Stimulated activated CD8-positive, alpha-beta memory T cell treated with anti-CD3 and anti-CD28 coated beads, Interleukin-2, amount 100 ng/mL, for 48 hours (primary cell): Measurements from ENCODE around the gene YAF2.
A peak's percentile ranks its signal among the peaks of the same experiment; 100 is the strongest.

ENCODE experiments used
- DNase-seq, 2 donors: peaks; one replicate each; pipeline ENCODE4 v3.0.0-alpha.2; 2020; ENCODE audit warnings: low read depth in 2 of 2

The YAF2 gene, protein sequence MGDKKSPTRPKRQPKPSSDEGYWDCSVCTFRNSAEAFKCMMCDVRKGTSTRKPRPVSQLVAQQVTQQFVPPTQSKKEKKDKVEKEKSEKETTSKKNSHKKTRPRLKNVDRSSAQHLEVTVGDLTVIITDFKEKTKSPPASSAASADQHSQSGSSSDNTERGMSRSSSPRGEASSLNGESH

DNA sequence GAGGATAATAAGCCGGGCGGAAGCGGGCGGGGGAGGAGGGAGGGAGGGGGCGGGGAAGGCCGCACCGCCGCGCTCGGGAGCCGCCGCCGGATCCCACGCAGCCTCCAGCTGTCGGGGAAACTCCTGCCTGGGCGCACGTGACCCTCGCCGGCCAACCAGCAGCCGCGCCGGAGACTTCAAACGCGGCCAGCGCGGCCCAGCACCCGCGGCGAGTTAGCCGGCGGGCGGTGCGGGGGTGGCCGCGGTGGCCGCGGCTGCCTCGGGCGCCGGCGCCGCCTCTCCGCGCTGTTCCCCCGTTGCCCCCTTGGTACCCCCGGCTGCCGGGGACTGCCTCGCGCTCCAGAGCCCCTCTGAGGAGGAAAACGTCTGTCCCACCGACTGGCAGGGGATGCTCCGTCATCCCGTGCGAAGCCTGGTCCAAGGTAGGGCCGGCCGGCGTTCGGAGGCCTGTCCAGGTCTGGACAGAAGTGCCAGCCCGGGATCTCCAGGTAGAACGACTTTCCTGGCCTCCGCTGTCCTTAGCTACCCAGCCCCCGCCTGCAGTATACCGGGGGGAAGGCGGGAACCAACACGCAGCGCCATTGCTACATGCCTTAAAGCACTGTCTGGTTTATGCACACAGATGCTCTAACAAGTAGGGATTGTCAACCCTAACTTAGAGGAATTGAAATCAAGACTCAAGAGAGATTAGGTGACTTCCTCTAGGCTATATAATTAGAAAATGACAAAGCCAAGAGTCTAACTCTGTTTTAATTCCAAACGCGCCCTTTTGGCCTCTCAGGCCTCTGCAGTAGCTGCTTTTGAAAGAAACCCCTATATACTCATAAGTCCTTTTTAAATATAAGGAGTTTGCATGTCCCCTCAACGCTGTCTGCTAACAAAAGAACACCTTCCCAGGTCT, at the start of gene YAF2:
YAF2 (minus strand) TSS at position 9 of the 901 bp plus-strand sequence. CDS start 68 bp downstream, outside the sequence.
- peak; percentile 79 to 90 for DNase-seq

DNA sequence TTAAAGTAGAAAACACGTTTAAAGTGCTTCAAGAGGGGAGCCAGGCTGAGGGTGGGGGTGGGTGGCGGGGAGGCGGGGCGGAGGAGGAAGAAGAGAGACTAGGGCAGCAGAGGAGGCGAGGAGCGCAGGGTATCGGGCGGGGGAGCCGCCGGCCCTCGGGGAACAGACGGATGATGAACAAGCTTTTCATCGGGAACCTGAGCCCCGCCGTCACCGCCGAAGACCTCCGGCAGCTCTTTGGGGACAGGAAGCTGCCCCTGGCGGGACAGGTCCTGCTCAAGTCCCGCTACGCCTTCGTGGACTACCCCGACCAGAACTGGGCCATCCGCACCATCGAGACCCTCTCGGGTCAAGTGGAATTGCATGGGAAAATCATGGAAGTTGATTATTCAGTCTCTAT, 48.7 kb upstream of the YAF2 start:
- no peak for DNase-seq

DNA sequence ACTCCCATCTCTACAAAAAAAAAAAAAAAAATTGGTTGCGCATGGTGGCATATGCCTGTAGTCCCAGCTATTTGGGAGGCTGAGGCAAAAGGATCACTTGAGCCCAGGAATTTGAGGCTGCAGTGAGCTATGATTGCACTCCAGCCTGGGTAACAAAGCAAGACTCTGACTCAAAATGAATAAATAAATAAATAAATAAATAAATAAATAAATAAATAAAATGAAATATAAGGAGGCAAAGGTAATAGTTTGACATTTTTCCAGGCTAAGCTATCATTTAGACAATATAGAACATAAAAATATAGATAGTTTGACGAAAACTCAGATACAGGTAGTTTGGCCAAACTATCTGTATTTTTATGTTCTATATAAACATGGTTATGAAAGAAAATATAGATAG, 47.4 kb upstream of the YAF2 start:
- DNase-seq, result no peak

DNA sequence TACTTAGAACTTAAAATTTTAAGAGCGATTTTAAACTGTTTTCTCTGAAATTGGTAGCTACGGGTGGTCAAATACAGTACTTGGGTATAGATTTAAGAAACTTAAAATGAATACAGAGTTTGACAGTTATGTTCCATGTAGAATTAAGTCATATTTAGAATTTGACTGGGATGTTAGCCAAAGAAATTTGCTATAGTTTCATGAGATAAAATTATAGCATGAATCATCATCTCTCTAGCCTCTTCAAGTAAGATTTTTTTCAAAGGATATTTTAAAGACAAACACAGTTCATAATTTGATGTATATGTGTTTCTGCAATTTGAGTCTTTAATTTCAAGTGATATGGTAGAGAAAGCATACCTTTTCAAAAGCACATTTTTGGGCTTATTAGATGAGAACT, 46.8 kb upstream of the YAF2 start:
- DNase-seq, result no peak

DNA sequence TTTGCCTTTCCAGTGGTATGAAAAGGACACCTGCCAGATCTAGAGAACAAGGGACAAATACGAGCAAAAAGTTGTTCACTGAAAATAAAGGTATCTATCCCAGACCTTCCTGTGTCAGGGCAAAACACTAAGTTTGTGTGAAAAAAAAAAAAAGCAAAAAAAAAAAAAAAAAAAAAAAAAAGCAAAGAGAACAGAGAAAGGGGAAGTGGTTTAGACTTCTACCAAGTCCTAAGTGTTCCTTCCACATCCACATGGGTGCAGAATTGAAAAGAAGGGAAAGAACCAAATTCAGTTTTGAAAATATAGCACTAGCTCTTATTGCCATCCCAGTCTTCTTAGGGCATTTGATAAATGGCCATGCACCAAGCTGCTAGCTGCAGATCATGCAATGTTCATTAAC, 46.1 kb upstream of the YAF2 start:
- DNase-seq, result no peak

DNA sequence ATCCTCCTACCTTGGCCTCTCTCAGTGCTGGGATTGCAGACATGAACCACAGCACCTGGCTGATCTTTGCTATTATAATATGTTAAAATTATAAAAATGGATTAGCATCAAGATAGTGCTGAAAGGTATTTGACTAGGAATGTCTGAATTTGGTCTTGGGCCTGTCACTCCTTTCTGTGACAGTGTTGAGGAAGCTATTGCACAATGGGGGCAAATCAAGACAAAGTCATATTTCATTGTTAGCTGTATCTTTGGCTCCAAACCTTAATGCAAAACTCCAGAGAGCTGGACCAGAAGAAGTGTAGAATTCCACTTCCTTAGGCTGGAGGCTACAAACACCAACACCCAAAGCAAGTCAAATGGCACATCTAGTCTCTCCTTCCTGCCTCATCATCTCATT, 45.7 kb upstream of the YAF2 start:
- DNase-seq, result no peak

DNA sequence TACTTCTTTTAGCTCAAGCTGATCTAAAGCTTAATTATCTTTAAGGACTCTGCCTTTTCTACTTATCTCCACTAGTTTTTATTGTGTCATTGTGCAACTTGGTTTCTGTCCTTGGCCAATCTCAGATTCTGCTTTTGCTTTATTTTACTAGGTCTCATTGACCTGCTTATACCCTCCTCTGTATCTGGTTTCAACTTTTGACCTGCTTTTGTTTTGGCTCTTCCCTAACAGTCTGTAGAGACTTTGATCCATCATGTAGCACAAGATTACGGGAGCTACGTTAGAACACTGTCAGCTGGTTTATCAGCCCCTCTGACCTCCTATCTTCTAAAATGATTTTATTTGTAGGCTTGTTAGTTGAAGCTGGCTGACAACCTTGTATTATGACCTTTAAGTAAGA, 44.2 kb upstream of the YAF2 start:
- no peak for DNase-seq

DNA sequence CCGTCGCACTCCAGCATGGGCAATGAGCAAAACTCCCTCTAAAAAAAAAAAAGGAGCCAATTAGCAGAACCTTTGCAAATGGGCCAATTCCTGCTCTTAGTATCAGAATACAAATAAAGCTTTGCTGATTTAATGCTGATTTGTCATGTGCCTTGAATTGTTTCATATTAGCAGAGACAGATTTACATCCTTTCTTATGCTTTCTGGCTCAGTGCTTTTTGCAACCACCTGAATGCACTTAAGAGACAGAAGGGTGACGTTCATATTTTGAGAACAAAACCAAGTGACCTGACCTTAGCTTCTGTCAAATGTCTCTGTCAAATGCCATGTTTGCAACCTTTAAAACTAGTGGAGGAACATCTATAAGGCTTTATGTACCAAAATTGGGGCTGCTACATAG, 43.8 kb upstream of the YAF2 start:
- no peak for DNase-seq

DNA sequence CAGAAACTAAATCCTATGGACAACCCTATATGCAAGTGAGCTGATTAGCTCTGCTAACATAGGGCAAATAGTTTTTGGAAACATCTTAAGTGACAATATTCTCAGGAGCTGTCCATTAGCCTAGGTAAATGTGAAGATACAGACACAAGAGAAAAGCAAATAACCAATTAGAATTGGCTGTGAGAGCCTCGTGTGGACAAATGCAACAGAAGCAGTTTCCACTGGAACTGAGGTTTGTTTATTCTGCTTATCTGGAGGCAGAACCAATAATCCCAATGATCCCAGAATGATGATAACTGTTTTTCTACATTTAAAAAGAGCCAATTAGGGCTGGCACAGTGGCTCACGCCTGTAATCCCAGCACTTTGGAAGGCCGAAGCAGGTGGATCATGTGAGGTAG, 43.2 kb upstream of the YAF2 start:
- no peak for DNase-seq

DNA sequence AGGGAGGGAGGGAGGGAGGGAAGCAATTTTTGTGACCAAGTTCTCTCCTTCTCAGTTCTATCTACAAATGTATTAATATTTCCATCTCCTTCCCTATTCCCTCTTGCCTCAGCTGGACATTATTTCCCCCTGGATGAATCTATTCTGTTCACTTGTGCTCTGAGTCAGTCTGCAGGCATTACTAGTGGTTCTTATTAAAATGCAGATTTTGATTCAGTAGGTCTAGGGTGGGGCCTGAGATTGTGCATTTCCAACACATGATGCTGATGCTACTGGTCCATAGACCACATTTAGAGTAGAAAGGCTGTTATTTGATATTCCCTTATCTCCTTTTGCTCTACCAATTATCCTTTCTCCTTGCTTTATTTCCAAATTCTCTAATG, 40.1 kb upstream of the YAF2 start:
- DNase-seq, result no peak

DNA sequence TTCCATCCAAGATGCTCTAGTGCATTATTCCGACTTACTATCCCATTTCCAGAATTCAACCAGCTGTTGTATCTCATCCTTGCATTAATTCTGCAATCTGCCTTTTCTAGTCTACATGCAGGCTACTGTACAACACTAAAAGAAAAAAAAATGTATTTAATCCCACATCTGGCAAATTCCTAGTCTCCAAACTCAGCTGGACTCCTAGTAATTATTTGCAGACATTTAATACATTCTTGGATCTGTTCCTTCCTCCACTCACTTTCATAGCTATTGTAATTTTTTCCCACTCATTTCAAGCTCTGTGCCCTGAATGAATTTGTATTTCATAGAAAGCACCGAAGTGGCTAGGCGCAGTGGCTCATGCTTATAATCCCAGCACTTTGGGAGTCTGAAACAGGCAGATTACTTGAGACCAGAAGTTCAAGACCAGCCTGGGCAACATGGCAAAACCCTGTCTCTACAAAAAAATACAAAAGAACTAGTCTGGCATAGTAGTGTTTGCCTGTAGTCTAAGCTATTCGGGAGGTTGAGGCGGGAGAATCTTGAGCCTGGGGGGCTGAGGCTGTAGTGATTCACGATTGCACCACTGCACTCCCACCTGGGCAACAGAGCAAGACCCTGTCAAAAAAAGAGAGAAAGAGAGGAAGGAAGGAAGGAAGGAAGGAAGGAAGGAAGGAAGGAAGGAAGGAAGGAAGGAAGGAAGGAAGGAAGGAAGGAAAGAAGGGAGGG, 39.5 kb upstream of the YAF2 start:
- no peak for DNase-seq

DNA sequence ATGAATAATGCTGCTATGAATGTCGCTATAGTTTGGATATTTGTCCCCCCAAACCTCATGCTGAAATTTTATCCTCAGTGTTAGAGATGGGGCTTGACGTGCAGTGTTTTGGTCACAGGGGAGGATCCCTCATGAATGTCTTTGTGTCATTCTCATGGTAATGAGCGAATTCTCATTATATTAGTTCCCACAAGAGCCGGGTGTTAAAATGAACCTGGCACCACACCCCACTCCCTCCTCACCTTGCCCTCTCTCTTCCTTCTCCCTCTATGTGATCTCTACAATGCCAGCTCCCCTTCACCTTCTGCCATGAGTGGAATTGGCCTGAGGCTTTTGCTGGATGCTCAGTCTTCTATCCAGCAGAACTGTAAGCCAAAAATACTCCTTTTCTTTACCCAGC, 37.5 kb upstream of the YAF2 start:
- no peak for DNase-seq

DNA sequence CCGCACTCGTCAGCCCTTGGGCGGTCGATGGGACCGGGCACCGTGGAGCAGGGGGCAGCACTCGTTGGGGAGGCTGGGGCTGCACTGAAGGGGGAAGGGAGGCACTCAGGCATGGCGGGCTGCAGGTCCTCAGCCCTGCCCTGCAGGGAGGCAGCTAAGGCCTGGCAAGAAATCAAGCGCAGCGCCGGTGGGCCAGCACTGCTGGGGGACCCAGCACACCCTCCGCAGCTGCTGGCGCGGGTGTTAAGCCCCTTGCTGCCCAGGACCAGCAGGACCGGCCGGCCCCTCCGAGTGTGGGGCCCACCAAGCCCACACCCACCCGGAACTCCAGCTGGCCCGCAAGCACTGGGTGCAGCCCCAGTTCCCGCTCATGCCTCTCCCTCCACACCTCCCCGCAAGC, 35.7 kb upstream of the YAF2 start:
- DNase-seq, result no peak

DNA sequence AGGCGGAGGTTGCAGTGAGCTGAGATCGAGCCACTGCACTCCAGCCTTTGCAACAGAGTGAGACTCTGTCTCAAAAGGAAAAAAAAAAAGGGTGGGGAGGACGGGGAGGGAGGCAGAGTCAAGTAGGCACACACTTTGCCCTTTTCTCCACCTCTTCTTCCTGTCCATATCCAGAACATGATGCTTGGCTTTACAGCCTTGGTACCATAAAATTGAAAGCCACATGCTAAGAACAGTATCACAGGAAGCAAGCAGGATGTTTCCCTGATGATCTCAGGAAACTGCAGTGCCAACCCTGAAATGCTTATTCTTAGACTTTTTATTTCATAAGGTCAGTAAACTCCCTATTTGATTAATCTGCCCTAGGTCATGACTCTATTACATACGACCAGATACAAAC, 32.5 kb upstream of the YAF2 start:
- DNase-seq, result no peak

DNA sequence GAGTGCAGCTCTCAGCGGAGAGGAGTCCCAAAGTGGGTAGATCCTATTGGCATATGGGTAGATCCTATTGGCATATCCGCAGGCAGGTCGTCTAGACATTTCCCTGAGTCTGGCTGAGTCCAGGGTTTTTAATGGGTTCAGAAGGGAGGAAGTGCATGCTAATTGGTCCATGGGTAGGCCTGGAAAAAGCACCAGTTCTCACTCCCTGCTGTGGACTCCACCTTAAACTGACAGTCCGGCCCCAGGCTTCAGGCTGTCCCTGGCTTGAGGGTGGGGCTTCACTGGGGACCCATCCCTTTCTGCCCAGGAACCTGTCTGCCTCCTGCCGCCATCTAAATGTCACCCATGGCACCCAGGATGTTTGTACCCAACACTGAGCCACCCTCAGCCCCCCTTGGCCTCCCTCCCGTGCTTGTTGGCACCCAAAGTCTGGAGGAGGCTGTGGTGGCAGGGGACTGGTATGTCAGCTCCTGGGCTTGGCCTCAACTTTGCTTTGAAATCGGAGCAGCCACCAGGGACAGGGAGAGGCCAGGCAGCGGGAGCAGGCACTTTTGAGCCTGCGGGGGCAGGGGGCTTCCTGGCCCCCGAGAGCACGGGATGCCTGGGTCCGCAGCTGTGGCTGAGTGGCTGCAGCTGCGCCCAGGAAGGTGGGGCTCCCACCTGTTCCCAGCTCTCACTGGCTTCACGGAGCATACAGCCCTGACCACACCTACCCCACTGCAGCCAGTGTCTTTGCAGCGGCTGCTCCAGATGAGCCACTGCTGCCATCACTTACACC, 29.6 kb upstream of the YAF2 start:
- no peak for DNase-seq

DNA sequence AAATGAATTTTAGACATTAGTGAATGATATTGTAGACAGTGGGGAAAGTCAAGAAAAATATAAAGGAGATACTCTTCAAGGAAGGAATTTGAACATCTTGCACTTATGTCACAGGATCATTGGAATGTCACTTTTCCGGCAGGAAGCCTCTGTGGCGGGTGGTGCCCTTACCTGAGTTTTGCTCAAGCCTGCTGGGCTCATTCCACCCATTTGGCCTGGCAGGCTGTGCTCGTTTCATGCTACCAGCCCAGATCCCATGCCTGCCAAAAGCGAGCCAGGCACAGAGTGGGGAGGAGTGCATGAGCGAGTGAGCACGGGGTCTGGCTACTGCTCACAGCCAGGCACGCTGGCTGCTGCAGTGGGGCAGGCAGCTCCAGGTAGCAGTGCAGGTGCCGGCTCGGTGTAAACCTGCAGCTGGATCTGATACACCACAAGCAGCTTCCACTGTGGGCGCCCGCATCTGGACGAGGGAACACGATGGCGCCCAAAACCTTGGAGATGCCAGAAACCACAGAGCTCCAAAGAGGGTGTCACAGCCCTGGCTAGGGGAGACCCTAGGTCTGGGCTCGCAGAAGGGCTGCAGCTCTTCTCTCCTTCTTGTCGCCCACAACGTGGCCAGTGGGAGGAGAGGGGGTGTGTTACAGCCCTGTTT, 28.7 kb upstream of the YAF2 start:
- DNase-seq, result no peak

DNA sequence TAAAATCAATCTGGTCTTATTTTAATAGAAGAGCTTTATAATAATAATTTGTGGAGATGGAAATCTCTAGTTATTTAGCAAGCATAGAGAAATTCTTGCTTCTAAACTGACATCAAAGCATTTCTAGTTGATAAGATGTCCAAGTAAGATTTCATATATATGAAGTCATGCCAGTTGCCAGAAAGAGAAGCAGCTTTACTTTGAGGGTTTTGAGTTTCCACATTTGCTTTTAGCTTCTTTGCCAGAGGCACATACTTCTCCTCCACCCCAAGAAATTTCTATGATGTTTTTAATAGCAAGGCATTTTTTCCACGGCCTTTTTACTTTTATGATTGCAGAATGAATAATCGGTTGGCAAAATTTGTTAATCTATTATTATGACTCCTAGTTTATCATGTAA, 24.2 kb upstream of the YAF2 start:
- no peak for DNase-seq

DNA sequence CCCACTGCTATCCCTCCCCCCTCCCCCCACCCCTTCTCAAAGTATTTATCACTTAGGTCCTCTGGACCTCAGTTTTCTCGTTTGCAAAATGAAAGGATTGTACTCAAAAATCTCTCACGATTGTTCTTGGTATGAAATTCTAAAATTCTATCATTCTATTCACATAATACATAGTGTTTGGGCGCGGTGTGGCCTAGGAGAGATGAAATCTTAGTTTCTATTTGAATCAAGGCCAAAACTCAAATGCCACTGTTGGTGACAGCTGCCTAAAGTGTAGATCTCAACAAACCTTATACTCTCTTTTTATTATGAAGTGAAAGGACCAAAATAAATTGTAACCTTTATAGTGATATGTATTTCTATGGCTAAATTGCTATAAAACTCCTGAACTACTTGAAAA, 23.7 kb upstream of the YAF2 start:
- no peak for DNase-seq

DNA sequence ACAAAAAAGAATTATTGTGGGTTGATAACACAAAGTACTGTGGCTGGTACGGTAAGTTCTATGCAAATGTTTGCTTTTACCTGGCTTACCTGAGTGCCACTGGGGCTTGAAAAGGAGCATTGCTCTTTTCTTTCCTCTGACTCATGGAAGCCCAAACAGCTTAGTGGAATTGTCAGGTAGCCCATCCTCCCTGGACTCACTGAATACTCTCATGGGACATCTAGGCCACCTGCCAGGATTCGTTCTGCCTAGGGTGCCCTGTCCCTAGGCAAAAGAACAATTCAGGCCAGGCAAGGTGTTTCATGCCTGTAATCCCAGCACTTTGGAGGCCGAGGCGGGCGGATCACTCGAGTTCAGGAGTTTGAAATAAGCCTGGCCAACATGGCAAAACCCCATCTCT, 22.5 kb upstream of the YAF2 start:
- no peak for DNase-seq

DNA sequence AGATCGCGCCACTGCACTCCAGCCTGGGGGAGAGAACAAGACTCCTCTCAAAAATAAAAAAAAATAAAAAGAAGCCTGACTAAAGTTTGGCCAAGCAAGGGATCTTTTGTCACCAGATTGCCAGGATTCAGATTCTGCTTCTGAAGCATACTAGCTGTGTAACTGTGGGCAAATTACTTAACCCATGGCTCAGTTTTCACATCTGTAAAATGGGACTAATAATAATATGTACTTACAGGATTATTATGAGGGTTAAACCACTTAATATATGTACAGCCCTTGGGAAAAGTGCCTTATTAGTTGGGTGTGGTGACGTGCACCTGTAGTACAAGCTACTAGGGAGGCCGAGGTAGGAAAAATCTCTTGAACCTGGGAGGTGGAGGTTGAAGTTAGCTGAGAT, 21.7 kb upstream of the YAF2 start:
- DNase-seq, result no peak

DNA sequence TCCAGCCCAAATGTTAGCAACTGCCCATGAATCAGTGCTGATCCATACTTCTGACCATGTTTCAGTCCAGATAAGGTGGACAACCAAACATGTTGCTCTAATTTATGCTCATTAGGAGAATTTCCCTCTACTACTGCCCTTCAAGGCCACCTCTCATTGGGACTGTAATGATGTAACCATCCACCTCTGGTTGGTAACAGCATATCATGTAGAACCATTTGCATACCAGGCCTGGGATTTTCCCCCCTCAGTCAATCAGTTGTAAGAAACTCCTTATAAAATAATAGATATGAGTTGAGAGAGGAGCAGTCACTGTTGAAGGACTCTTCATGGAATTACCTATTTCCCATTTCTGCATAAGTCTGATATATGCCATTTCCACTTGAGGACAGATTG, 17.8 kb upstream of the YAF2 start:
- no peak for DNase-seq
